Osteocyte (in vitro differentiated cells): ENCODE results near the gene IQSEC3. TPM values are rescaled to one million over a fixed set of nuclear protein-coding genes. Genes with fewer than 3 reads are reported as not detected.

Experiments
- DNase-seq: peaks from one replicate; pipeline ENCODE4 v3.0.0; 2021; ENCODE audit warnings: mixed read lengths; ENCODE audit not compliant: unreplicated experiment; ENCODE audit errors: extremely low spot score
- H3K27ac Mint-ChIP-seq: one replicate; pipeline ENCODE4 v1.8.0; 2021; ENCODE audit warnings: mild to moderate bottlenecking, mixed read lengths; ENCODE audit not compliant: unreplicated experiment
- H3K27me3 Mint-ChIP-seq: one replicate; pipeline ENCODE4 v1.8.0; 2021; ENCODE audit warnings: mixed read lengths; ENCODE audit not compliant: unreplicated experiment
- H3K36me3 Mint-ChIP-seq: one replicate; pipeline ENCODE4 v1.8.0; 2021; ENCODE audit warnings: mixed read lengths; ENCODE audit not compliant: unreplicated experiment
- H3K4me1 Mint-ChIP-seq: one replicate; pipeline ENCODE4 v1.8.0; 2021; ENCODE audit warnings: mixed read lengths; ENCODE audit not compliant: unreplicated experiment
- H3K4me3 Mint-ChIP-seq: one replicate; pipeline ENCODE4 v1.8.0; 2021; ENCODE audit warnings: mild to moderate bottlenecking, moderate library complexity, mixed read lengths; ENCODE audit not compliant: unreplicated experiment
- H3K9me3 Mint-ChIP-seq: one replicate; pipeline ENCODE4 v1.8.0; 2021; ENCODE audit warnings: mixed read lengths; ENCODE audit not compliant: unreplicated experiment
- CTCF ChIP-seq: fragments of 200-600 bp; sonication (generic); IDR thresholded peaks from 2 replicates; pipeline ENCODE4 v1.5.0; 2021; ENCODE audit warnings: antibody characterized with exemption, mild to moderate bottlenecking, moderate library complexity
- total RNA-seq: library from RNA; stranded (reverse); gene quantifications from 2 replicates; pipeline ENCODE4 v1.2.1, GENCODE V29; 2021

IQSEC3 gene
- total RNA-seq, 1 donor from 2014 or later = 0.56 TPM

- H3K27ac Mint-ChIP-seq = no peak overlapping the region
- peaks cover 51% of the 10 kb centered on the region for H3K4me1 Mint-ChIP-seq
- TF ChIP-seq CTCF = no peak
- H3K36me3 Mint-ChIP-seq = no peaks in the 10 kb centered on the region
- H3K9me3 Mint-ChIP-seq = no peaks in the 10 kb centered on the region
- no peaks in the 10 kb centered on the region for H3K27me3 Mint-ChIP-seq
- no peak for DNase-seq
- no peak overlapping the region for H3K4me3 Mint-ChIP-seq
Observed at GRCh38 chr12:175250-175649, 108.7 kb downstream of the IQSEC3 start.

- peaks cover 46% of the 10 kb centered on the region for H3K4me1 Mint-ChIP-seq
- no peaks in the 10 kb centered on the region for H3K9me3 Mint-ChIP-seq
- H3K27ac Mint-ChIP-seq = no peak overlapping the region
- H3K27me3 Mint-ChIP-seq = no peaks in the 10 kb centered on the region
- no peaks in the 10 kb centered on the region for H3K36me3 Mint-ChIP-seq
- no peak for TF ChIP-seq CTCF
- H3K4me3 Mint-ChIP-seq = no peak overlapping the region
- no peak for DNase-seq
Observed at GRCh38 chr12:175759-176158, 109.2 kb downstream of the IQSEC3 start.

- DNase-seq = no peak
- H3K4me1 Mint-ChIP-seq = peaks cover 38% of the 10 kb centered on the region
- TF ChIP-seq CTCF = no peak
- H3K4me3 Mint-ChIP-seq = no peak overlapping the region
- H3K27me3 Mint-ChIP-seq = no peaks in the 10 kb centered on the region
- H3K9me3 Mint-ChIP-seq = no peaks in the 10 kb centered on the region
- no peaks in the 10 kb centered on the region for H3K36me3 Mint-ChIP-seq
- no peak overlapping the region for H3K27ac Mint-ChIP-seq
Observed at GRCh38 chr12:176321-177181, 110.0 kb downstream of the IQSEC3 start.

GRCh38 chr12:177336-177979, 110.9 kb downstream of the IQSEC3 start:
- DNase-seq = no peak
- no peak overlapping the region for H3K4me3 Mint-ChIP-seq
- no peak overlapping the region for H3K27ac Mint-ChIP-seq
- TF ChIP-seq CTCF = no peak
- no peaks in the 10 kb centered on the region for H3K9me3 Mint-ChIP-seq
- no peaks in the 10 kb centered on the region for H3K36me3 Mint-ChIP-seq
- no peaks in the 10 kb centered on the region for H3K27me3 Mint-ChIP-seq
- peaks cover 34% of the 10 kb centered on the region for H3K4me1 Mint-ChIP-seq
